Measurements from ENCODE around the gene GABRG3.

GABRG3 gene

DNA sequence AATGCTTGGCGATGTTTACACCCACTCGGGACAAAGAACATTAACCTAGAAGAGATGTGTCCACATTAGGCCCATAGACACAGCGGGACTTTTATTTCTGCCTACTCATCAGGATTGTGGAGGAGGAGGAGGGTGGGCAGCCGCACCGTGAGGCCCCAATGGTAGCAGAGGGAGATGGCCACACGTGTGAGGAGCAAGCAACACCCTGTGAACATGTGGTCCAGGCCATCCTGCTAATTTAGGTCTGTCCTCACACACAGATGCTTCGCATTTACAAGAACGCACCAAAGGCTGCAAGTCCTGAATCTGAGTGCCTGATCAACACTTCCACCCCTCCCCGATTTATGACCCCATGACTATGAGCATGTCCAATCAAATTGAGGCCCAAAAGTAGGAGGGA is 560.0 kb downstream of the GABRG3 start:
- ATAC-seq, result no peak
- TF ChIP-seq BACH2 (CRISPR knock-in tag; IDR thresholded peaks at IDR 0.05; ENCODE audit: borderline replicate concordance) (no peak), PPARA (CRISPR knock-in tag; IDR thresholded peaks at IDR 0.05; ENCODE audit: borderline replicate concordance) (no peak)
- TF ChIP-seq, protein P1, sequence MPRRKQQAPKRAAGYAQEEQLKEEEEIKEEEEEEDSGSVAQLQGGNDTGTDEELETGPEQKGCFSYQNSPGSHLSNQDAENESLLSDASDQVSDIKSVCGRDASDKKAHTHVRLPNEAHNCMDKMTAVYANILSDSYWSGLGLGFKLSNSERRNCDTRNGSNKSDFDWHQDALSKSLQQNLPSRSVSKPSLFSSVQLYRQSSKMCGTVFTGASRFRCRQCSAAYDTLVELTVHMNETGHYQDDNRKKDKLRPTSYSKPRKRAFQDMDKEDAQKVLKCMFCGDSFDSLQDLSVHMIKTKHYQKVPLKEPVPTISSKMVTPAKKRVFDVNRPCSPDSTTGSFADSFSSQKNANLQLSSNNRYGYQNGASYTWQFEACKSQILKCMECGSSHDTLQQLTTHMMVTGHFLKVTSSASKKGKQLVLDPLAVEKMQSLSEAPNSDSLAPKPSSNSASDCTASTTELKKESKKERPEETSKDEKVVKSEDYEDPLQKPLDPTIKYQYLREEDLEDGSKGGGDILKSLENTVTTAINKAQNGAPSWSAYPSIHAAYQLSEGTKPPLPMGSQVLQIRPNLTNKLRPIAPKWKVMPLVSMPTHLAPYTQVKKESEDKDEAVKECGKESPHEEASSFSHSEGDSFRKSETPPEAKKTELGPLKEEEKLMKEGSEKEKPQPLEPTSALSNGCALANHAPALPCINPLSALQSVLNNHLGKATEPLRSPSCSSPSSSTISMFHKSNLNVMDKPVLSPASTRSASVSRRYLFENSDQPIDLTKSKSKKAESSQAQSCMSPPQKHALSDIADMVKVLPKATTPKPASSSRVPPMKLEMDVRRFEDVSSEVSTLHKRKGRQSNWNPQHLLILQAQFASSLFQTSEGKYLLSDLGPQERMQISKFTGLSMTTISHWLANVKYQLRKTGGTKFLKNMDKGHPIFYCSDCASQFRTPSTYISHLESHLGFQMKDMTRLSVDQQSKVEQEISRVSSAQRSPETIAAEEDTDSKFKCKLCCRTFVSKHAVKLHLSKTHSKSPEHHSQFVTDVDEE (CRISPR knock-in tag; IDR thresholded peaks at IDR 0.05), result no peak

DNA sequence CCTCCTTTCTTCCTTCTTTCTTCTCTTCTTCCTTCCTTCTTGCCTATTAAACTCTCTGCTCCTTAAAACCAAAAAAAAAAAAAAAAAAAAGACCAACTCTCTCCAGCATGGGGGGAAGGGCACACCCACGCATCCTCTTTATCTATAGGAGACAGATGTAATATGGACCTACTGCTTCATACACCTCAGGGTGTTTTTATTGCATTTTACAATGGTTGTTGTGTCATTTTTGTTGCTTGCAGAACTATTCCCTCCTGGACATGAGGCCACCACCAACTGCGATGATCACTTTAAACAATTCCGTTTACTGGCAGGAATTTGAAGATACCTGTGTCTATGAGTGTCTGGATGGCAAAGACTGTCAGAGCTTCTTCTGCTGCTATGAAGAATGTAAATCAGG is 561.4 kb downstream of the GABRG3 start:
- no peak for ATAC-seq
- TF ChIP-seq TCF4 (CRISPR knock-in tag; IDR thresholded peaks at IDR 0.05; ENCODE audit: borderline replicate concordance) (no peak), ZFP3 (CRISPR knock-in tag; IDR thresholded peaks at IDR 0.05) (no peak), ZC3H10 (CRISPR knock-in tag; IDR thresholded peaks at IDR 0.05) (no peak)
- TF ChIP-seq, protein P2, sequence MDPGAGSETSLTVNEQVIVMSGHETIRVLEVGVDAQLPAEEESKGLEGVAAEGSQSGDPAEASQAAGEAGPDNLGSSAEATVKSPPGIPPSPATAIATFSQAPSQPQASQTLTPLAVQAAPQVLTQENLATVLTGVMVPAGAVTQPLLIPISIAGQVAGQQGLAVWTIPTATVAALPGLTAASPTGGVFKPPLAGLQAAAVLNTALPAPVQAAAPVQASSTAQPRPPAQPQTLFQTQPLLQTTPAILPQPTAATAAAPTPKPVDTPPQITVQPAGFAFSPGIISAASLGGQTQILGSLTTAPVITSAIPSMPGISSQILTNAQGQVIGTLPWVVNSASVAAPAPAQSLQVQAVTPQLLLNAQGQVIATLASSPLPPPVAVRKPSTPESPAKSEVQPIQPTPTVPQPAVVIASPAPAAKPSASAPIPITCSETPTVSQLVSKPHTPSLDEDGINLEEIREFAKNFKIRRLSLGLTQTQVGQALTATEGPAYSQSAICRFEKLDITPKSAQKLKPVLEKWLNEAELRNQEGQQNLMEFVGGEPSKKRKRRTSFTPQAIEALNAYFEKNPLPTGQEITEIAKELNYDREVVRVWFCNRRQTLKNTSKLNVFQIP (CRISPR knock-in tag; IDR thresholded peaks at IDR 0.05; ENCODE audit: borderline replicate concordance, low read depth), result no peak

DNA sequence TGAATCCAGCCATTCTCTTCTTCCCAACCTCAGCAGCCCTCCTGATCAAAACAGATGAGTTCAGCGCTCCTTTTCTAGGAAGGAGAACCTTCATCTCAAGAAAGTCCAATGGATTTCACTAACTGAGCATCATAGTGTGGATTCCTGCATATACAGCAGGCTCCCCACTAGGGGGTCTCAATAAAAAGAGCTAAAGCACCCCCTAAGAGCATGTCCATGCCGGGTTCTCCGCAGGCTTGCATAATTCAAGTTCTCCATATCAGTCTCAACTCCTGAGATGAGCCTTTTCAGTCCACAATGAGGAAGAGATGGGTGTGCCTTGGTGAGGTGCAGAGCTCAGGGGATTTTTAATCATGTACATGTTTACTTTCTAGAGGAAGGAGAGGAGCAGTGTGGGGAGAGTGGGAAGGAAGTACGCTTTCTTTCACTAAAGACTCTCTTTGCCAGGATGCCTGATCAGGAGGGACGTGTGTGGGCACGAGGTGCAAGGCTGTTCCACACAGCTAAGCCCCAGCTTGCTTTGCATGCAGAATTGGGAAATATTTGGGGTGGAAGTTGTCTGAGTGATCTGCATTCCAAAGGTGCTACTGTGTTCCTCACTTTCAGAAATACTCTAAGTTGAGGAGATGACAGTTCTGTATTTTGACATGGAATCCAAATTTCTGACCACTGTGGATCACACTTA is 564.6 kb downstream of the GABRG3 start:
- no peak for ATAC-seq
- TF ChIP-seq BACH2 (CRISPR knock-in tag; IDR thresholded peaks at IDR 0.05; ENCODE audit: borderline replicate concordance) (no peak), TCF4 (CRISPR knock-in tag; IDR thresholded peaks at IDR 0.05; ENCODE audit: borderline replicate concordance) (no peak), CSDC2 (CRISPR knock-in tag; IDR thresholded peaks at IDR 0.05) (no peak), ZNF565 (CRISPR knock-in tag; conservative IDR thresholded peaks at IDR 0.05; ENCODE audit: low read depth) (no peak), SNAI2 (CRISPR knock-in tag; IDR thresholded peaks at IDR 0.05) (no peak), GLIS3 (CRISPR knock-in tag; IDR thresholded peaks at IDR 0.05) (no peak), ZNF8 (CRISPR knock-in tag; IDR thresholded peaks at IDR 0.05) (no peak), ESRRG (CRISPR knock-in tag; IDR thresholded peaks at IDR 0.05) (no peak), ISL1 (CRISPR knock-in tag; IDR thresholded peaks at IDR 0.05) (no peak), ZFP30 (CRISPR knock-in tag; IDR thresholded peaks at IDR 0.05) (no peak), TOX (CRISPR knock-in tag; IDR thresholded peaks at IDR 0.05; ENCODE audit: borderline replicate concordance) (no peak), PPARA (CRISPR knock-in tag; IDR thresholded peaks at IDR 0.05; ENCODE audit: borderline replicate concordance) (no peak), OSR1 (CRISPR knock-in tag; IDR thresholded peaks at IDR 0.05) (no peak), ZFP3 (CRISPR knock-in tag; IDR thresholded peaks at IDR 0.05) (no peak), ZNF70 (CRISPR knock-in tag; IDR thresholded peaks at IDR 0.05) (no peak)
- TF ChIP-seq, protein P3, sequence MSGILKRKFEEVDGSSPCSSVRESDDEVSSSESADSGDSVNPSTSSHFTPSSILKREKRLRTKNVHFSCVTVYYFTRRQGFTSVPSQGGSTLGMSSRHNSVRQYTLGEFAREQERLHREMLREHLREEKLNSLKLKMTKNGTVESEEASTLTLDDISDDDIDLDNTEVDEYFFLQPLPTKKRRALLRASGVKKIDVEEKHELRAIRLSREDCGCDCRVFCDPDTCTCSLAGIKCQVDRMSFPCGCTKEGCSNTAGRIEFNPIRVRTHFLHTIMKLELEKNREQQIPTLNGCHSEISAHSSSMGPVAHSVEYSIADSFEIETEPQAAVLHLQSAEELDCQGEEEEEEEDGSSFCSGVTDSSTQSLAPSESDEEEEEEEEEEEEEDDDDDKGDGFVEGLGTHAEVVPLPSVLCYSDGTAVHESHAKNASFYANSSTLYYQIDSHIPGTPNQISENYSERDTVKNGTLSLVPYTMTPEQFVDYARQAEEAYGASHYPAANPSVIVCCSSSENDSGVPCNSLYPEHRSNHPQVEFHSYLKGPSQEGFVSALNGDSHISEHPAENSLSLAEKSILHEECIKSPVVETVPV (CRISPR knock-in tag; IDR thresholded peaks at IDR 0.05), result no peak
- TF ChIP-seq, protein P4, sequence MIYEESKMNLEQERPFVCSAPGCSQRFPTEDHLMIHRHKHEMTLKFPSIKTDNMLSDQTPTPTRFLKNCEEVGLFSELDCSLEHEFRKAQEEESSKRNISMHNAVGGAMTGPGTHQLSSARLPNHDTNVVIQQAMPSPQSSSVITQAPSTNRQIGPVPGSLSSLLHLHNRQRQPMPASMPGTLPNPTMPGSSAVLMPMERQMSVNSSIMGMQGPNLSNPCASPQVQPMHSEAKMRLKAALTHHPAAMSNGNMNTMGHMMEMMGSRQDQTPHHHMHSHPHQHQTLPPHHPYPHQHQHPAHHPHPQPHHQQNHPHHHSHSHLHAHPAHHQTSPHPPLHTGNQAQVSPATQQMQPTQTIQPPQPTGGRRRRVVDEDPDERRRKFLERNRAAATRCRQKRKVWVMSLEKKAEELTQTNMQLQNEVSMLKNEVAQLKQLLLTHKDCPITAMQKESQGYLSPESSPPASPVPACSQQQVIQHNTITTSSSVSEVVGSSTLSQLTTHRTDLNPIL (CRISPR knock-in tag; IDR thresholded peaks at IDR 0.05; ENCODE audit: low read depth), result no peak
- TF ChIP-seq, protein P1 (CRISPR knock-in tag; IDR thresholded peaks at IDR 0.05), result no peak
- TF ChIP-seq, protein P5, sequence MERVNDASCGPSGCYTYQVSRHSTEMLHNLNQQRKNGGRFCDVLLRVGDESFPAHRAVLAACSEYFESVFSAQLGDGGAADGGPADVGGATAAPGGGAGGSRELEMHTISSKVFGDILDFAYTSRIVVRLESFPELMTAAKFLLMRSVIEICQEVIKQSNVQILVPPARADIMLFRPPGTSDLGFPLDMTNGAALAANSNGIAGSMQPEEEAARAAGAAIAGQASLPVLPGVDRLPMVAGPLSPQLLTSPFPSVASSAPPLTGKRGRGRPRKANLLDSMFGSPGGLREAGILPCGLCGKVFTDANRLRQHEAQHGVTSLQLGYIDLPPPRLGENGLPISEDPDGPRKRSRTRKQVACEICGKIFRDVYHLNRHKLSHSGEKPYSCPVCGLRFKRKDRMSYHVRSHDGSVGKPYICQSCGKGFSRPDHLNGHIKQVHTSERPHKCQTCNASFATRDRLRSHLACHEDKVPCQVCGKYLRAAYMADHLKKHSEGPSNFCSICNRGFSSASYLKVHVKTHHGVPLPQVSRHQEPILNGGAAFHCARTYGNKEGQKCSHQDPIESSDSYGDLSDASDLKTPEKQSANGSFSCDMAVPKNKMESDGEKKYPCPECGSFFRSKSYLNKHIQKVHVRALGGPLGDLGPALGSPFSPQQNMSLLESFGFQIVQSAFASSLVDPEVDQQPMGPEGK (CRISPR knock-in tag; IDR thresholded peaks at IDR 0.05; ENCODE audit: borderline replicate concordance), result no peak
- TF ChIP-seq, protein P2 (CRISPR knock-in tag; IDR thresholded peaks at IDR 0.05; ENCODE audit: borderline replicate concordance, low read depth), result no peak

Data from SK-N-SH treated with all-trans-retinoic acid at 6 μM for 48 hours (cell line).